Mesodermal cell (in vitro differentiated cells): Measurements from ENCODE around the gene GLYATL2.

Source experiments
- H3K27ac ChIP-seq: 2 replicates; pipeline ENCODE4 v1.7.0; 2013; ENCODE audit warnings: mild to moderate bottlenecking, low read depth, low read length, moderate library complexity; ENCODE audit not compliant: severe bottlenecking
- H3K36me3 ChIP-seq: 2 replicates; pipeline ENCODE4 v1.7.1; 2013; ENCODE audit warnings: mild to moderate bottlenecking, low read length, moderate library complexity; ENCODE audit not compliant: control insufficient read depth, insufficient read depth
- H3K4me1 ChIP-seq: one replicate; pipeline ENCODE4 v1.7.1; 2013; ENCODE audit warnings: mild to moderate bottlenecking, low read length; ENCODE audit not compliant: insufficient read depth, control insufficient read depth, poor library complexity, severe bottlenecking
- H3K4me3 ChIP-seq: 2 replicates; pipeline ENCODE4 v1.7.0; 2013; ENCODE audit warnings: low read length, control low read depth, mild to moderate bottlenecking; ENCODE audit not compliant: insufficient read depth, poor library complexity, severe bottlenecking; ENCODE audit errors: extremely low read depth
- H3K9me3 ChIP-seq: 2 replicates; pipeline ENCODE4 v1.7.1; 2013; ENCODE audit warnings: mild to moderate bottlenecking, low read length, moderate library complexity; ENCODE audit not compliant: control insufficient read depth
- WGBS, 2 experiments: methylation state at CpG; one replicate each; pipeline ENCODE4 v1.1.5; 2013; ENCODE audit warnings: missing lambda C conversion rate in 2 of 2; ENCODE audit not compliant: insufficient coverage in 2 of 2; 5-methylcytosine and 5-hydroxymethylcytosine counted together

GLYATL2 gene

GRCh38 chr11:58801302-58801701 lies 43.2 kb downstream of the GLYATL2 start:
- Histone ChIP-seq H3K36me3 (no peaks in the 10 kb centered on the region), H3K4me1 (no peaks in the 10 kb centered on the region), H3K4me3 (no peak overlapping the region), H3K27ac (no peak overlapping the region), H3K9me3 (peaks cover 3% of the 10 kb centered on the region)
- 100% methylated on average over 1 of the region's 2 CpGs; no CpG with 5 or more reads in 1 of the 2 experiments for whole genome bisulfite sequencing, 2 experiments

DNA sequence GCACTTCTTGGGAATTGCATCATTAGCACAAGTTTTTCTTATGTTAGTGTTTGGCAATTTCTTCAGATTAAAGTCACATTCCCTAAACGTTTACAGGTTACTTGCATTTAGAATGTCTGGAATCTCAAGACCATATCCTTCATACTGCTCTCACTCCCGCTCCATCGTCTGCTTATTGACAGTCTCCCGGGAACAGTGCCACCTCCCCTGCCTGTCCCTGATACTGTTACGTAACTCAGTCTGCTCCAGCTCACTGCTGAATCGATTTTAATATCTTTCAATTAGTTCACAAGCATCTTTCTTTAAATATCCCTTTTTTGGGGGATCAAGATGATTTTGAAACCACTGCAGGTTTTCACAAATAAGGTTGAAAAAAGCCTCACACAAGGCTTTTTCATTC lies 48.2 kb downstream of the GLYATL2 start:
- H3K4me1 ChIP-seq: no peaks in the 10 kb centered on the region
- H3K9me3 ChIP-seq: peaks cover 16% of the 10 kb centered on the region
- H3K4me3 ChIP-seq: no peak overlapping the region
- no peaks in the 10 kb centered on the region for H3K36me3 ChIP-seq
- H3K27ac ChIP-seq: no peak overlapping the region
- 43 to 54% methylated on average over 6 of the region's 6 CpGs for WGBS, 2 experiments

DNA sequence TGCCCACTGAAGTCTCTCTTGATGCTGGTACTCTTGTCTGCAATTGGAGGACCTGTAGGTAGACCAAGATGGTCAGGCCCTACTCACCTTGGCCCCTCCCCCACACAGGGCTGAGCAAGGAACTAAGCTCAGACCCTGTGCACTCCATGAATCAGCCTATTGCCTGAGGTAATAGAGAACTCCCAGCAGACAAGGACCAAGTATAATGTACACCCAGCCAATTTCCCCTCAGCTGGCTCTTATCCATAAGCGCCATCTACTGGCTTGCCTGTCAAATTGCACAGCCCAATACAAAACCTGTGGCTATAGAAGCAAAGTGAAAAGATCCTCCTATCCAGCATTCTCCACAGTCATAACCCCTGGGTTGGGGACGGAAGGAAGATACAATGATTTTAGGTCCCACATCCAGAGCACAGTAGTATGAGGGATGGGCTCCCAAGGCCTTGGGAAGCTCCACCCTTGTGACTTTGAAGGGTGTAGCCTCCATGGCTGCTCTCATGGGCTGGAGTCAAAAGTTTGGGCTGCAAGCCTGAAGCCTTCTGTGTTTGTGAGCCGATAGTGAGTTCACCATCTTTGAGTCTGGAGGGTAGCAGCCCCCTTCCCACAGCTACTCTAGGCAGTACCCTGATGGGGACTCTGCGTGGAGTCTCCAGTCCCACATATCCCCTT lies 56.0 kb downstream of the GLYATL2 start:
- no peak overlapping the region for H3K27ac ChIP-seq
- 64 to 79% methylated on average over 2 to 3 of the region's 4 CpGs for WGBS, 2 experiments
- peaks cover 17% of the 10 kb centered on the region for H3K9me3 ChIP-seq
- no peaks in the 10 kb centered on the region for H3K36me3 ChIP-seq
- no peaks in the 10 kb centered on the region for H3K4me1 ChIP-seq
- no peak overlapping the region for H3K4me3 ChIP-seq

DNA sequence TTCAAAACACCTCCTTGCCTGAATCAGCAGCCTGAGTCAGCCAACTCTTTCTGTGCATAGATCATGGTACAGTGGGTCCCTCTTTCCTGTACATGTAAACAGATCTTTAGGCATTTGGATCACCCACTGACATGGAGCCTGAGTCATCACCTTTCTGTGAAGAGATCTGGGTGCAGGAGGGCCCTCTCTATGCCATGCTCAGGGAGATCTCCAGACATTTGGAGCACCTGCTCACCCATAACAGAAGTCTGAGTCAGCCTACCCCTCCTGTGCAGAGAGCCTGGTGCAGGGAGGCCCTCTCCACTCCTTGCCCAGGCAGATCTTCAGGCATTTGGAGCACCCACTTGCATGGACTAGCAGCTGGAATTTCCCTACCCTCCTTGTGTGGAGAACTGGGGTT lies 56.6 kb downstream of the GLYATL2 start:
- Histone ChIP-seq H3K4me3 (no peak overlapping the region), H3K9me3 (peaks cover 13% of the 10 kb centered on the region), H3K27ac (no peak overlapping the region), H3K4me1 (no peaks in the 10 kb centered on the region), H3K36me3 (no peaks in the 10 kb centered on the region)

DNA sequence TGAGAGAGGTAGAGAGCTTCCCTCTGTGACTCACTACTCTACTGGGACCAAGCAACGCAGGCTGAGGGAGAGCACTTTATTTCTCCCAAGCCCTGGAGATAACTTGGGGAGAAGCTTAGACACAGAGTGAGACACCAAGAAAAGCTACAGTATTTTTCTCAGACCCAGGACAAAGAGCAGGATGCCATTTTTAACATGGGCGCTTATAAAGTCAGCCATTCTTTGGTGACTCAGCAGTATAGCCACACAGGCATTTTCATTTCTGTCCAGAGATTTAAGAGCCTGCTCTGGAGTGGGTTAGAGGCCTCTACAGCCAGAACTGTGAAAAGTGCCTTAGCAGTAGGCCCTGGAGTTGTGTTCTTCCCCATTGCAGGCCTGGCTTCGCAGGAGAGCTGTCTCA lies 57.8 kb downstream of the GLYATL2 start:
- no peak overlapping the region for H3K27ac ChIP-seq
- H3K9me3 ChIP-seq: peaks cover 7% of the 10 kb centered on the region
- 73 to 100% methylated on average over 2 of the region's 3 CpGs for WGBS, 2 experiments

GRCh38 chr11:58784995-58785394 lies 59.5 kb downstream of the GLYATL2 start:
- peaks cover 7% of the 10 kb centered on the region for H3K9me3 ChIP-seq

More for the DNA sequence above, 57.8 kb downstream of the GLYATL2 start:
- Histone ChIP-seq H3K36me3 (no peaks in the 10 kb centered on the region), H3K4me1 (no peaks in the 10 kb centered on the region), H3K4me3 (no peak overlapping the region)

More at GRCh38 chr11:58784995-58785394, 59.5 kb downstream of the GLYATL2 start:
- no peak overlapping the region for H3K4me3 ChIP-seq
- no peaks in the 10 kb centered on the region for H3K36me3 ChIP-seq
- no peak overlapping the region for H3K27ac ChIP-seq
- no peaks in the 10 kb centered on the region for H3K4me1 ChIP-seq
